Mesendoderm (in vitro differentiated cells): ENCODE measurements around the gene JAGN1.
"Not testable (repeated sequence)": the region's sequence is repeated elsewhere in the genome, so short reads cannot be mapped to it uniquely, and the experiment has no call there.

ENCODE experiments used
- DNase-seq: peaks from one replicate; pipeline ENCODE4 v3.0.0; 2013
- H2AK5ac ChIP-seq: 2 replicates; pipeline ENCODE4 v1.6.1; 2013; ENCODE audit warnings: low read length, inconsistent platforms
- H2BK120ac ChIP-seq: 2 replicates; pipeline ENCODE4 v1.6.1; 2013; ENCODE audit warnings: low read depth, mild to moderate bottlenecking, low read length, moderate library complexity, mixed read lengths
- H2BK15ac ChIP-seq: replicated peaks from 2 replicates; pipeline ENCODE4 v1.6.1; 2013; ENCODE audit warnings: low read depth, mild to moderate bottlenecking, moderate library complexity
- H2BK5ac ChIP-seq: 2 replicates; pipeline ENCODE4 v1.6.1; 2013; ENCODE audit warnings: low read length, inconsistent platforms
- H3K18ac ChIP-seq: 2 replicates; pipeline ENCODE4 v1.6.1; 2013; ENCODE audit warnings: mild to moderate bottlenecking, low read length, mixed read lengths
- H3K23ac ChIP-seq: one replicate; pipeline ENCODE4 v1.6.1; 2013; ENCODE audit warnings: low read length
- H3K27ac ChIP-seq: 2 replicates; pipeline ENCODE4 v1.5.1; 2013; ENCODE audit warnings: low read depth, mild to moderate bottlenecking, inconsistent platforms, low read length, moderate library complexity
- H3K27me3 ChIP-seq: 2 replicates; pipeline ENCODE4 v1.6.1; 2013; ENCODE audit warnings: low read length, control low read depth, mild to moderate bottlenecking, inconsistent platforms; ENCODE audit not compliant: insufficient read depth, poor library complexity
- H3K36me3 ChIP-seq: 2 replicates; pipeline ENCODE4 v1.6.1; 2013; ENCODE audit warnings: low read length, inconsistent platforms; ENCODE audit not compliant: control insufficient read depth, insufficient read depth
- H3K4ac ChIP-seq: one replicate; pipeline ENCODE4 v1.6.1; 2013; ENCODE audit warnings: low read depth, mild to moderate bottlenecking, low read length, moderate library complexity
- H3K4me1 ChIP-seq: 2 replicates; pipeline ENCODE4 v1.6.1; 2013; ENCODE audit warnings: low read depth, low read length, inconsistent platforms; ENCODE audit not compliant: control insufficient read depth
- H3K4me2 ChIP-seq: 2 replicates; pipeline ENCODE4 v1.6.1; 2013; ENCODE audit warnings: low read length
- H3K4me3 ChIP-seq: 2 replicates; pipeline ENCODE4 v1.5.1; 2013; ENCODE audit warnings: mild to moderate bottlenecking, low read length
- H3K56ac ChIP-seq: one replicate; pipeline ENCODE4 v1.6.1; 2013; ENCODE audit warnings: low read length
- H3K79me1 ChIP-seq: 2 replicates; pipeline ENCODE4 v1.6.1; 2013; ENCODE audit warnings: low read length, inconsistent platforms
- H3K79me2 ChIP-seq: 2 replicates; pipeline ENCODE4 v1.6.1; 2013; ENCODE audit warnings: mild to moderate bottlenecking, low read length; ENCODE audit not compliant: control insufficient read depth, insufficient read depth
- H3K9ac ChIP-seq: 2 replicates; pipeline ENCODE4 v1.6.1; 2013; ENCODE audit warnings: low read length, inconsistent platforms
- H4K5ac ChIP-seq: one replicate; pipeline ENCODE4 v1.6.1; 2013; ENCODE audit warnings: low read length
- H4K8ac ChIP-seq: one replicate; pipeline ENCODE4 v1.6.1; 2013; ENCODE audit warnings: low read depth, mild to moderate bottlenecking, control low read depth, low read length, moderate library complexity
- WGBS: extraction: QIAGEN DNeasy Blood & Tissue Kit; methylation state at CpG from one replicate; pipeline ENCODE4 v1.1.7; 2013; ENCODE audit warnings: low lambda C conversion rate, missing lambda C conversion rate; ENCODE audit not compliant: insufficient coverage; ENCODE audit errors: extremely low coverage; 5-methylcytosine and 5-hydroxymethylcytosine counted together

The JAGN1 gene

GRCh38 chr3:9863058-9863772, 27.2 kb upstream of the JAGN1 start:
- Histone ChIP-seq H2BK5ac (no peak overlapping the region), H3K27me3 (no peaks in the 10 kb centered on the region), H3K27ac (no peak overlapping the region), H3K18ac (no peak overlapping the region), H3K56ac (peak overlapping the region; percentile 86), H3K4ac (no peak overlapping the region), H3K36me3 (no peaks in the 10 kb centered on the region), H3K9ac (peak overlapping the region; percentile 63), H2BK120ac (no peak overlapping the region), H2AK5ac (no peak overlapping the region), H2BK15ac (no peak overlapping the region), H3K79me2 (no peaks in the 10 kb centered on the region), H3K4me1 (no peaks in the 10 kb centered on the region), H4K5ac (no peak overlapping the region), H3K4me3 (no peak overlapping the region), H3K4me2 (no peak overlapping the region), H4K8ac (no peak overlapping the region), H3K23ac (no peak overlapping the region), H3K79me1 (no peaks in the 10 kb centered on the region)
- WGBS: no CpG with 5 or more reads among the region's 22 CpGs
- no peak for DNase-seq

- Histone ChIP-seq H3K18ac (no peak overlapping the region), H2BK120ac (no peak overlapping the region), H3K56ac (no peak overlapping the region), H2BK5ac (no peak overlapping the region), H2BK15ac (no peak overlapping the region), H4K5ac (no peak overlapping the region), H3K27me3 (no peaks in the 10 kb centered on the region), H3K27ac (no peak overlapping the region), H3K4me2 (no peak overlapping the region), H3K4me3 (no peak overlapping the region), H3K79me1 (no peaks in the 10 kb centered on the region), H3K4ac (no peak overlapping the region), H3K23ac (no peak overlapping the region), H4K8ac (no peak overlapping the region), H3K36me3 (no peaks in the 10 kb centered on the region), H2AK5ac (no peak overlapping the region), H3K9ac (no peak overlapping the region), H3K79me2 (no peaks in the 10 kb centered on the region), H3K4me1 (no peaks in the 10 kb centered on the region)
- DNase-seq: no peak
- WGBS: no CpG with 5 or more reads among the region's 16 CpGs
These were observed 26.0 kb upstream of the JAGN1 start for GRCh38 chr3:9864200-9864927.

- WGBS: no CpG with 5 or more reads among the region's 10 CpGs
- H2BK120ac ChIP-seq, H3K9ac ChIP-seq, DNase-seq, H3K56ac ChIP-seq, H3K4me2 ChIP-seq, H3K27ac ChIP-seq, H3K27me3 ChIP-seq, H4K8ac ChIP-seq, H3K4me3 ChIP-seq, H3K79me2 ChIP-seq, H3K36me3 ChIP-seq, H2AK5ac ChIP-seq, H4K5ac ChIP-seq, H3K79me1 ChIP-seq, H3K18ac ChIP-seq, H2BK5ac ChIP-seq, H3K4ac ChIP-seq, H2BK15ac ChIP-seq, H3K4me1 ChIP-seq, H3K23ac ChIP-seq: not testable (repeated sequence)
These were observed 25.2 kb upstream of the JAGN1 start for GRCh38 chr3:9865125-9865637.

GRCh38 chr3:9866639-9867038, 23.8 kb upstream of the JAGN1 start:
- Histone ChIP-seq H3K36me3 (no peaks in the 10 kb centered on the region), H3K27ac (no peak overlapping the region), H3K79me1 (no peaks in the 10 kb centered on the region), H3K27me3 (no peaks in the 10 kb centered on the region), H3K4me1 (no peaks in the 10 kb centered on the region), H2AK5ac (no peak overlapping the region), H4K5ac (no peak overlapping the region), H3K4me2 (no peak overlapping the region), H3K9ac (no peak overlapping the region), H2BK5ac (no peak overlapping the region), H3K56ac (no peak overlapping the region), H3K18ac (no peak overlapping the region), H3K23ac (no peak overlapping the region), H3K79me2 (no peaks in the 10 kb centered on the region), H4K8ac (no peak overlapping the region), H2BK15ac (no peak overlapping the region), H2BK120ac (no peak overlapping the region), H3K4ac (no peak overlapping the region), H3K4me3 (no peak overlapping the region)
- WGBS: no CpG with 5 or more reads among the region's 8 CpGs
- no peak for DNase-seq

- no CpG with 5 or more reads among the region's 12 CpGs for WGBS
- Histone ChIP-seq H3K23ac (no peak overlapping the region), H2AK5ac (no peak overlapping the region), H2BK120ac (no peak overlapping the region), H4K8ac (no peak overlapping the region), H2BK5ac (no peak overlapping the region), H3K27ac (no peak overlapping the region), H3K4me1 (no peaks in the 10 kb centered on the region), H4K5ac (no peak overlapping the region), H3K18ac (no peak overlapping the region), H3K4me3 (no peak overlapping the region), H3K9ac (no peak overlapping the region), H2BK15ac (no peak overlapping the region), H3K27me3 (no peaks in the 10 kb centered on the region), H3K79me2 (no peaks in the 10 kb centered on the region), H3K4me2 (no peak overlapping the region), H3K56ac (no peak overlapping the region), H3K36me3 (no peaks in the 10 kb centered on the region), H3K4ac (no peak overlapping the region), H3K79me1 (no peaks in the 10 kb centered on the region)
- DNase-seq: no peak
These were observed 23.3 kb upstream of the JAGN1 start for GRCh38 chr3:9867106-9867505.
